HepG2 (cell line): Measurements from ENCODE around the gene ANKRD13D. TPM values are rescaled to one million over a fixed set of nuclear protein-coding genes. Genes with fewer than 3 reads are reported as not detected.

Experiments
- CCDC6 ChIP-seq: sonication (generic); formaldehyde crosslinking; IDR thresholded peaks from 2 replicates; pipeline ENCODE4 v1.8.1; 2022; ENCODE audit warnings: mild to moderate bottlenecking, missing genetic modification reagents, moderate library complexity
- HMG20A ChIP-seq: IDR thresholded peaks from 2 replicates; pipeline ENCODE4 v1.6.1; 2016; ENCODE audit warnings: borderline replicate concordance
- JDP2 ChIP-seq: sonication (generic); formaldehyde crosslinking; IDR thresholded peaks from 2 replicates; pipeline ENCODE4 v1.8.1; 2022; ENCODE audit warnings: missing genetic modification reagents, borderline replicate concordance
- KAT8 ChIP-seq: IDR thresholded peaks from 2 replicates; pipeline ENCODE4 v1.6.1; 2016; ENCODE audit warnings: missing genetic modification reagents, missing compliant biosample characterization
- KLF13 ChIP-seq: sonication (generic); formaldehyde crosslinking; IDR thresholded peaks from 2 replicates; pipeline ENCODE4 v1.4.0; 2020; ENCODE audit warnings: mild to moderate bottlenecking, missing genetic modification reagents
- PCBP1 ChIP-seq: fragments of 200-400 bp; formaldehyde crosslinking; IDR thresholded peaks from 2 replicates; pipeline ENCODE4 v1.6.1; 2017; ENCODE audit warnings: mild to moderate bottlenecking, low read depth, low read length, borderline replicate concordance
- SYNCRIP ChIP-seq: fragments of 200-400 bp; formaldehyde crosslinking; IDR thresholded peaks from 2 replicates; pipeline ENCODE4 v1.6.1; 2018; ENCODE audit warnings: mild to moderate bottlenecking, low read depth, low read length; ENCODE audit not compliant: insufficient read depth
- TBX3 ChIP-seq: fragments of 450-650 bp; IDR thresholded peaks from 2 replicates; pipeline ENCODE4 v1.6.1; 2017; ENCODE audit warnings: antibody characterized with exemption, mild to moderate bottlenecking, inconsistent platforms, borderline replicate concordance
- ZNF547 ChIP-seq: sonication (generic); formaldehyde crosslinking; IDR thresholded peaks from 2 replicates; pipeline ENCODE4 v1.5.1; 2020; ENCODE audit warnings: mild to moderate bottlenecking, missing genetic modification reagents
- ZNF678 ChIP-seq: sonication (generic); formaldehyde crosslinking; IDR thresholded peaks from 2 replicates; pipeline ENCODE4 v1.4.0; 2020; ENCODE audit warnings: mild to moderate bottlenecking, missing genetic modification reagents
- polyA plus RNA-seq, 8 experiments: library from polyadenylated mRNA; depleted of rRNA in 3 of 8; stranded (reverse) in 7 of 8; unstranded in 1 of 8; fragments of >200 nt; fragmentation: Illumina TruSeq in 4 of 8; extraction: Trizol in 4 of 8; gene quantifications; 2 replicates each; pipeline versions ENCODE4 v1.2.1 to v1.2.3, GENCODE V29; 2011 to 2016; ENCODE audit warnings: low read depth in 4 of 8, missing spikeins in 1 of 8, mixed read lengths in 1 of 8; ENCODE audit not compliant: insufficient read depth in 1 of 8
- total RNA-seq, 5 experiments: library from RNA; depleted of rRNA; stranded (reverse); fragments of >200 nt; fragmentation: Illumina TruSeq; extraction: Trizol; gene quantifications; 2 replicates each; pipeline ENCODE4 v1.2.3, GENCODE V29; 2016; ENCODE audit warnings: low read depth in 1 of 5
- TF ChIP-seq, protein P1 (sequence below): sonication (generic); formaldehyde crosslinking; IDR thresholded peaks from 2 replicates; pipeline ENCODE4 v1.4.0; 2020; ENCODE audit warnings: missing genetic modification reagents
- TF ChIP-seq, protein P2 (sequence below): sonication (generic); formaldehyde crosslinking; IDR thresholded peaks from 2 replicates; pipeline ENCODE4 v1.5.0; 2020; ENCODE audit warnings: mild to moderate bottlenecking, missing genetic modification reagents
- TF ChIP-seq, protein P3 (sequence below): sonication (generic); formaldehyde crosslinking; IDR thresholded peaks from 2 replicates; pipeline ENCODE4 v1.5.1; 2020; ENCODE audit warnings: missing genetic modification reagents, mild to moderate bottlenecking, borderline replicate concordance
- TF ChIP-seq, protein P4 (sequence below): sonication (generic); formaldehyde crosslinking; IDR thresholded peaks from 2 replicates; pipeline ENCODE4 v1.4.0; 2020; ENCODE audit warnings: missing genetic modification reagents

Gene ANKRD13D
- total and polyA plus RNA-seq, 2 of the 13 experiments (the other 11 are each of a cell fraction or from before 2014, with no cell fraction given): 18.6 to 27.3 TPM

DNA sequence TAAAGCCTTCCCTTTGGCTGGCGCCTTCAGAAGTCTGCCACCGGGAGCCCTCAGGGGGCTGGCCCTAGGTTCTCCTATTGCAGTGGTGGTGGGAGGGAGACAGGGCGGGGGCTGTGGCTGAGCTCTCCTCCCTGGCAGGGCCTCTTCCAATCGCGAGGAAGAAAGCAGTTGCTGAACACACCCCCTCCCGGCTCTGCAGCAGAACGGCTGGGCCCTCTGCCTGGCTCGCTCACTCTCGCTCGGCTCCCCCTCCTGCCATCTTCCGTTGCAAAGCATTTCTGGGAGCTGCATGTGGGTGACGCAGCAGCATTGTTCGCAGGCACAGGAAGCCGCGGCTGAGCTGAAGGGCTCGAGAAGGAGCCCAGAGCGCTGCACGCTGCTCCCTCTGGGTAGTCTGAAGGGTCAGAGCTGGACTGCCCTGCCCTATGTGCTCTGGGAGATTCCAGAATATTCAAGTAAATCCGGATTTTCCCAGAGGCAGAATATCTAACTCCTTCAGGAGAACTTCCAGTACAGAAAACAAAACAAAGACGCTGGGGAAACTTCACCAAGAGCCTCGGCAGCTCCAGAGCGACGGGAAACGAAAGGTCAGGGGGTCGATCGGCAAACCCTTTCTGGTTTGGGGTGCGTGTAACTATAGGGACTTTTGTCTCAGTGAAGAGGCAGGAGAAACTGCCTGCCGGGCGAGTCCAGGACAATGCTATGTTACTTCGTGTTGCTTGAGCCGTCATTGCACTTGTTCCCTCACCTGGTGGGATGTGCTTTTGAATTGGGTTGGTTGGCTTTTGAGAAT lies 49.1 kb upstream of the ANKRD13D start (continued):
- TF ChIP-seq, protein P1, sequence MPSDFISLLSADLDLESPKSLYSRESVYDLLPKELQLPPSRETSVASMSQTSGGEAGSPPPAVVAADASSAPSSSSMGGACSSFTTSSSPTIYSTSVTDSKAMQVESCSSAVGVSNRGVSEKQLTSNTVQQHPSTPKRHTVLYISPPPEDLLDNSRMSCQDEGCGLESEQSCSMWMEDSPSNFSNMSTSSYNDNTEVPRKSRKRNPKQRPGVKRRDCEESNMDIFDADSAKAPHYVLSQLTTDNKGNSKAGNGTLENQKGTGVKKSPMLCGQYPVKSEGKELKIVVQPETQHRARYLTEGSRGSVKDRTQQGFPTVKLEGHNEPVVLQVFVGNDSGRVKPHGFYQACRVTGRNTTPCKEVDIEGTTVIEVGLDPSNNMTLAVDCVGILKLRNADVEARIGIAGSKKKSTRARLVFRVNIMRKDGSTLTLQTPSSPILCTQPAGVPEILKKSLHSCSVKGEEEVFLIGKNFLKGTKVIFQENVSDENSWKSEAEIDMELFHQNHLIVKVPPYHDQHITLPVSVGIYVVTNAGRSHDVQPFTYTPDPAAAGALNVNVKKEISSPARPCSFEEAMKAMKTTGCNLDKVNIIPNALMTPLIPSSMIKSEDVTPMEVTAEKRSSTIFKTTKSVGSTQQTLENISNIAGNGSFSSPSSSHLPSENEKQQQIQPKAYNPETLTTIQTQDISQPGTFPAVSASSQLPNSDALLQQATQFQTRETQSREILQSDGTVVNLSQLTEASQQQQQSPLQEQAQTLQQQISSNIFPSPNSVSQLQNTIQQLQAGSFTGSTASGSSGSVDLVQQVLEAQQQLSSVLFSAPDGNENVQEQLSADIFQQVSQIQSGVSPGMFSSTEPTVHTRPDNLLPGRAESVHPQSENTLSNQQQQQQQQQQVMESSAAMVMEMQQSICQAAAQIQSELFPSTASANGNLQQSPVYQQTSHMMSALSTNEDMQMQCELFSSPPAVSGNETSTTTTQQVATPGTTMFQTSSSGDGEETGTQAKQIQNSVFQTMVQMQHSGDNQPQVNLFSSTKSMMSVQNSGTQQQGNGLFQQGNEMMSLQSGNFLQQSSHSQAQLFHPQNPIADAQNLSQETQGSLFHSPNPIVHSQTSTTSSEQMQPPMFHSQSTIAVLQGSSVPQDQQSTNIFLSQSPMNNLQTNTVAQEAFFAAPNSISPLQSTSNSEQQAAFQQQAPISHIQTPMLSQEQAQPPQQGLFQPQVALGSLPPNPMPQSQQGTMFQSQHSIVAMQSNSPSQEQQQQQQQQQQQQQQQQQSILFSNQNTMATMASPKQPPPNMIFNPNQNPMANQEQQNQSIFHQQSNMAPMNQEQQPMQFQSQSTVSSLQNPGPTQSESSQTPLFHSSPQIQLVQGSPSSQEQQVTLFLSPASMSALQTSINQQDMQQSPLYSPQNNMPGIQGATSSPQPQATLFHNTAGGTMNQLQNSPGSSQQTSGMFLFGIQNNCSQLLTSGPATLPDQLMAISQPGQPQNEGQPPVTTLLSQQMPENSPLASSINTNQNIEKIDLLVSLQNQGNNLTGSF (CRISPR knock-in tag): no peak
- TF ChIP-seq TBX3: no peak
- TF ChIP-seq, protein P2, sequence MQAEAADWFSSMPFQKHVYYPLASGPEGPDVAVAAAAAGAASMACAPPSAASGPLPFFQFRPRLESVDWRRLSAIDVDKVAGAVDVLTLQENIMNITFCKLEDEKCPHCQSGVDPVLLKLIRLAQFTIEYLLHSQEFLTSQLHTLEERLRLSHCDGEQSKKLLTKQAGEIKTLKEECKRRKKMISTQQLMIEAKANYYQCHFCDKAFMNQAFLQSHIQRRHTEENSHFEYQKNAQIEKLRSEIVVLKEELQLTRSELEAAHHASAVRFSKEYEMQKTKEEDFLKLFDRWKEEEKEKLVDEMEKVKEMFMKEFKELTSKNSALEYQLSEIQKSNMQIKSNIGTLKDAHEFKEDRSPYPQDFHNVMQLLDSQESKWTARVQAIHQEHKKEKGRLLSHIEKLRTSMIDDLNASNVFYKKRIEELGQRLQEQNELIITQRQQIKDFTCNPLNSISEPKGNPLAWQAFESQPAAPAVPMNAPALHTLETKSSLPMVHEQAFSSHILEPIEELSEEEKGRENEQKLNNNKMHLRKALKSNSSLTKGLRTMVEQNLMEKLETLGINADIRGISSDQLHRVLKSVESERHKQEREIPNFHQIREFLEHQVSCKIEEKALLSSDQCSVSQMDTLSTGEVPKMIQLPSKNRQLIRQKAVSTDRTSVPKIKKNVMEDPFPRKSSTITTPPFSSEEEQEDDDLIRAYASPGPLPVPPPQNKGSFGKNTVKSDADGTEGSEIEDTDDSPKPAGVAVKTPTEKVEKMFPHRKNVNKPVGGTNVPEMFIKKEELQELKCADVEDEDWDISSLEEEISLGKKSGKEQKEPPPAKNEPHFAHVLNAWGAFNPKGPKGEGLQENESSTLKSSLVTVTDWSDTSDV (CRISPR knock-in tag): no peak
- TF ChIP-seq ZNF678 (CRISPR knock-in tag): no peak
- no peak for TF ChIP-seq PCBP1
- peak; percentile 82; the same call in 1 of the 2 replicates for TF ChIP-seq CCDC6 (CRISPR knock-in tag)
- TF ChIP-seq SYNCRIP: no peak
- TF ChIP-seq HMG20A (CRISPR knock-in tag): peak; percentile 43; the same call in 1 of the 2 replicates
- TF ChIP-seq JDP2 (CRISPR knock-in tag): no peak
- no peak for TF ChIP-seq KLF13
- TF ChIP-seq KAT8 (CRISPR knock-in tag): peak; percentile 88
- TF ChIP-seq, protein P3, sequence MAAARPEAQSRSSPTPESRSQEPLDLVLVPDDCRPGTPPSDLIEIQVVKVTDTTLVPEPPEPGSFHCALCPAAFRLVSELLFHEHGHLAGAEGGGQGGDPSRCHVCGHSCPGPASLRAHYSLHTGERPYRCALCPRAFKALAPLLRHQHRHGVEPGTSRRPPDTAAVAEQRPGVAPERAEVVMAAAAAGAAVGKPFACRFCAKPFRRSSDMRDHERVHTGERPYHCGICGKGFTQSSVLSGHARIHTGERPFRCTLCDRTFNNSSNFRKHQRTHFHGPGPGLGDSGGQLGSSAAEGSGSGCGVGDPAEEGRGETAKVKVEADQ (CRISPR knock-in tag): no peak
- TF ChIP-seq, protein P4, sequence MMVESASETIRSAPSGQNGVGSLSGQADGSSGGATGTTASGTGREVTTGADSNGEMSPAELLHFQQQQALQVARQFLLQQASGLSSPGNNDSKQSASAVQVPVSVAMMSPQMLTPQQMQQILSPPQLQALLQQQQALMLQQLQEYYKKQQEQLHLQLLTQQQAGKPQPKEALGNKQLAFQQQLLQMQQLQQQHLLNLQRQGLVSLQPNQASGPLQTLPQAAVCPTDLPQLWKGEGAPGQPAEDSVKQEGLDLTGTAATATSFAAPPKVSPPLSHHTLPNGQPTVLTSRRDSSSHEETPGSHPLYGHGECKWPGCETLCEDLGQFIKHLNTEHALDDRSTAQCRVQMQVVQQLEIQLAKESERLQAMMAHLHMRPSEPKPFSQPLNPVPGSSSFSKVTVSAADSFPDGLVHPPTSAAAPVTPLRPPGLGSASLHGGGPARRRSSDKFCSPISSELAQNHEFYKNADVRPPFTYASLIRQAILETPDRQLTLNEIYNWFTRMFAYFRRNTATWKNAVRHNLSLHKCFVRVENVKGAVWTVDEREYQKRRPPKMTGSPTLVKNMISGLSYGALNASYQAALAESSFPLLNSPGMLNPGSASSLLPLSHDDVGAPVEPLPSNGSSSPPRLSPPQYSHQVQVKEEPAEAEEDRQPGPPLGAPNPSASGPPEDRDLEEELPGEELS (CRISPR knock-in tag): peak; percentile 77
- TF ChIP-seq ZNF547 (CRISPR knock-in tag): peak; percentile 69
